KBM-7 (cell line): ENCODE results near the gene GOLM1.

ENCODE experiments used
- DNase-seq: peaks from one replicate; pipeline ENCODE4 v3.0.0-alpha.2; 2015
- in situ Hi-C: fragments of 300-500 bp; cut with MboI; formaldehyde crosslinking; loops from 2 replicates; pipeline ENCODE4 v1.14.3; 2020; ENCODE audit warnings: low sequenced_read_pairs, low pct_unique_long_range_greater_than_20kb, mixed read lengths

GOLM1 gene

DNA sequence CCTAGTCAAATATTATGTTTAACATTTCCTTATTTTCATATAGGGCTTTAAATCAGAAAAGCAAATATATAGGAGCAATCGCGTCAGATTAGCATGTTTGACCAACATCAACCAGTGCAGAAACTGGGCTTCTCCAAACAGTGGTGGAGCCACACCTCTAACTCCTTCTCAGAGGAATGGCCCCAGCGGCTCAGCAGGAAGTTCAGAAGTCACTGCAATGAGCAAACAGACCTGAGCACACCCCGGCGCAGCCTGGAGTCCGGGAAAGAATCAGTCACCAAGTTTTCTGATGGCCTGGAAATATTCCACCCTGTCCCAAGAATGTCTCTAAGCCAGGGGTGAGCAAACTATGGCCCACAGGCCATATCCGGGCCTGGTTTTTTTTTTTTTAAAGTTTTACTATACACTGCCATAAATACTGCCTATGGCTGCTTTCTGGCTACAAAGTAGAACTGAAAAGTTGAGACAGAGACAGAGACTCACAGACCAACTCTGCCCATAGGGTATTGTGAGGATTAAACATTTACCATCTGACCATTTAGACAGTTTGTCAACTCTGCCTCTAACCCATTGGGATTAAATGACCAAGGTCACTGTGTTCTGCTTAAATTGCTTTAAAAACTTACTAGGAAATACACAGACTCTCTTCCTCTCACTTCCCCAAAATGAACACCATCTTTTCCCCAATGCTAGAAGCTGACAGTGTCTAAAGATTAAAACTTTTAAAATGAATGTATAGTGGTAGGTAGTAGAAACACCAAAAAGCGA, 5.4 kb downstream of the GOLM1 start:
- in situ Hi-C loops = no loop called here
- peak; percentile 54 for DNase-seq

GRCh38 chr9:86091477-86091876, 7.9 kb downstream of the GOLM1 start:
- in situ Hi-C loops = no loop called here
- DNase-seq = no peak

- DNase-seq = no peak
- in situ Hi-C loops = no loop called here
Measured at GRCh38 chr9:86082870-86083269, 16.5 kb downstream of the GOLM1 start.

DNA sequence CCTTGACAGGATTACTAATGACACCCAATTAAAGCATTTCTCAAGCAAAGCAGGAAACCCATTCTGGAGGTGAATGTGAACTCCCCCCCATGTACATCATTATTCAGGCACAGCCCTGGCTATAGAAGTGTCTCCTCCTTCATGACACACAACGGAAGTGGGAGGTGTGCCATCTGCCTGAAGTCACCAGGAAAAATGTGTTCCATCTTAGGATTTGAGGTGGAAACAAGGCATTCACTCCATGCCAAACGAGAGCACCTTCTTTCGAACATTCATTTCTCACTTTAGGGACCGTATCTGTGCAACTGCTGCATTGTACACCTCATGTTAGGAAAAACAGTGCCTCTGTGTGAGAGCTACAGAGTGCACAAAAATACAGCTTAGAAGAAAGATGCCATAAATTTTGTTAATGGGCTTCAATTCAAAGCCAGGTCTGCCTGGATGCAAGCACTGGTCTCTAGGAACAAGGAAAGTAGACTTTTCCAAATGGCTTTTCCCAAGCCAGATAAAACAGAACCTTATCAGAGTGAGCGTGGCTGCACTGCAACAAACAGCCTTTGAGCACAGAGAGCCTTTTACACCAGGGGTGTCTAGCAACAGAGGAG, 19.4 kb downstream of the GOLM1 start:
- no peak for DNase-seq

DNA sequence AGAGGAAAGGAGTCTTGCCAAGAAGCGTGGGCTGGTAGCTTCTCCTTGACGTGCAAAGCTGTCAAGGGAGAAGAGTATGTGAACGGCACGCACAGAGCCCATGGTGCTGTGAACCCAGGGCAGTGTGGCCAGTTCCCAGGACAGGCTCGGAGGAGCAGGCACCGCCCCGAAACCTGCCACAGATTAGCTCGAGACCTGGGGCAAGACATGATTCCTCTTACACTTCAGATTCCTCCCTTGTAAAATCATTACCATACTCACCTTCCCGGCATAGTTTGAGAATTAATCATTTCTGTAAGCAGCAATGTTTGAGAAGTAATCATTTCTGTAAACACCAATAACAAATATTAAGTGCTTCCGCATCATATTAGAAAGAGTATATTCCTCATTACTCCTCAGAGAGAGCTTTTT, 19.9 kb downstream of the GOLM1 start:
- in situ Hi-C loops = no loop called here
- DNase-seq = no peak

More for the DNA sequence above, 19.4 kb downstream of the GOLM1 start:
- in situ Hi-C loops = no loop called here

DNA sequence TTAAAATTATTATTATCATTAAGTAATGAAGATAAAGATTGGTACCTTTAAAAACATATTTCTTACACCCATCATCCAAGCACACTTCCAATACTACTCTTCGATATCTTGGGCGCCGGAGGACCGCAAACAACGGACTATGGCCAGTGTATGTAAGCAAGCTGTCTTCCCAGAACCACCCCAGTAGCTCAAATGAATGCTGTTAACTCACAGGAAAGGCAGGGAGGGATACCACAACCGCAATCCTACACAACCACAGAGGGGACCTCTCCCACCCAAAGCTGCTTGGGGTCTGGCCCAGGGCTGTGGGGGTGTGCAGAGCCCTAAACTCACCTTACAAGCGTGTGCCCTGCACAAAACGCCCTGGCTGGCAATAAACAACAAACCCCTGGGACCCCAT, 20.6 kb downstream of the GOLM1 start:
- DNase-seq = no peak
- in situ Hi-C loops = no loop called here

GRCh38 chr9:86077276-86077675, 22.1 kb downstream of the GOLM1 start:
- in situ Hi-C loops = no loop called here

DNA sequence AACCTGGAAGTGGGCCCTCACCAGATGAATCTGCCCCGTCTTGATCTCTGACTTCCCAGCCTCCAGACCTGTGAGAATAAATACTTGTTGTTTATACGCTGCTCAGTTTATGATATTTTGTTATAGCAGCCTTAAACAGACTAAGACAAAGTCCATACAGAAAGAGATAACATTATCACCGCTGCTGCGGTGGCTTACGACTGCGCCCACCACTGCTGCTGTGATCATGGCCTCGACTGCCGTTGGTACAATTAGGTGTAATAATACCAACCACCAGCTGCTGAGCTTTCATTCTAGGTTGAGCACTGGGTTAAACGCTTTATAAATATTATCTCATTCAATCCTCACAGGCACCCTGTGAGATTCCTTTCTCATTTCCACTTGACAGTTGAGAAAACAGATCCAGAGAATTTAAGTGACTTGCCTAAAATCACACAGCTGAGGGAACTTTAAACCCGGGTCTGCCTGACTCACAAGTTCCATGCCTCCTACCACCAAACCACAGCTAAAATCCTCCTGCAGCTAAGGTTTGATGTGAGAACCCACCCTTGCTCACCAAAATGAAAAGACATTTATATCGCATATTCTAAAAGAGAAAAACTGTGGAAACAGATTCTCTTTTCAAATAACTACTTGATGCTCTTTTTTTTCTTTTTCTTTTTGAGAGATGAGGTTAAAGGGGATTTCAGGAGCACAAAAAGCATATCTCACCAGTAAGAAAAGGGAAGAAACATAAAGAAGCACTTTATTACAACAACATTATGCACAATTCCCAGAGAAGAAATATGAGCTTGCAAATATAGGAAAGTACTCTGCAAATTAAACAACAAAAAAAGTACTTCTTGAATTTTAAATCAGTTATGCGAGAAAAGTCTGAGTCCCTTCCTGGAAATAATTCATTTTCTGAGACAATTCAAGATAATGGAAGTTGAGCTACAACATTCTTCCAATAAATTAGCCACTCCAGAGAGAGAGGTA, 23.9 kb downstream of the GOLM1 start:
- no peak for DNase-seq
- in situ Hi-C loops = no loop called here

More at GRCh38 chr9:86077276-86077675, 22.1 kb downstream of the GOLM1 start:
- DNase-seq = no peak

DNA sequence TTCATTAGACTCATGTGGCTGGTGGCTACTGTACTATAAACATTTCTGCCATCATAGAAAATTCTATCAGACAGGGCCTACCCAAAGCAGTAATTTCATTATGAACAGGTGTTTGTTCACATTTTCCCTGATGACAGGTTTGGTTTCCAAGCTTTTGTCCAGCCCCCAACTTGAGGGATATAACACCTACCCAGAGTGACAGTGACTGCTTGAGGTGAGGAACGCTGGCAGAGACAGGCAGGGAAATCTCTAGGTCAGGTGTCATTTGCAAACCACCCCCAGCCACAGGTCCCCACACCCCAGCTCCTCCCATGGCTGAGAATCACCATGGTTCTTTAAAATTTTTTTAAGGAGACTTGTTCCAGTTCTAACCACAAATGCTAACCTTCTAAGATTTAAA, 25.5 kb downstream of the GOLM1 start:
- in situ Hi-C loops = no loop called here
- DNase-seq = no peak

DNA sequence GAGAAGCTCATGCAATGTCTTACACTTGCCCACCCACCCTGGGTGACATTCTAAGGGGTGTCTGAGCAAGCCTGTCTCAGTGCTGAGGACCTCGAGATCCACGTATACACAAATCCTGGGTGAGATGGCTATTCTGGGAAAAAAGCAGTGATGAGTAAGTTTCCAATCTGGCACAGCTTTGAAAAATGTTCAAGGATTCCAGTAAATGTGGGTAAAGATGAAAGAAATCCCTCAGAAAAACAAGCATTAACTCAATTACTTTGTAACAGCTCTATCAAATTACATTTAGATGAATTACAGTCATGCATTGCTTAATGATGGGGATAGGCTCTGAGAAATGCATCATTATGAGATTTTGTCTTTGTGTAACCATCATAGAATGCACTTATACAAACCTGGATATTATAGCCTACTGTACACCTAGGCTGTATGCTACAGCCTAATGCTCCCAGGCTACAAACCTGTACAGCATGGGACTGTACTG, 26.9 kb downstream of the GOLM1 start:
- in situ Hi-C loops = no loop called here
- no peak for DNase-seq

DNA sequence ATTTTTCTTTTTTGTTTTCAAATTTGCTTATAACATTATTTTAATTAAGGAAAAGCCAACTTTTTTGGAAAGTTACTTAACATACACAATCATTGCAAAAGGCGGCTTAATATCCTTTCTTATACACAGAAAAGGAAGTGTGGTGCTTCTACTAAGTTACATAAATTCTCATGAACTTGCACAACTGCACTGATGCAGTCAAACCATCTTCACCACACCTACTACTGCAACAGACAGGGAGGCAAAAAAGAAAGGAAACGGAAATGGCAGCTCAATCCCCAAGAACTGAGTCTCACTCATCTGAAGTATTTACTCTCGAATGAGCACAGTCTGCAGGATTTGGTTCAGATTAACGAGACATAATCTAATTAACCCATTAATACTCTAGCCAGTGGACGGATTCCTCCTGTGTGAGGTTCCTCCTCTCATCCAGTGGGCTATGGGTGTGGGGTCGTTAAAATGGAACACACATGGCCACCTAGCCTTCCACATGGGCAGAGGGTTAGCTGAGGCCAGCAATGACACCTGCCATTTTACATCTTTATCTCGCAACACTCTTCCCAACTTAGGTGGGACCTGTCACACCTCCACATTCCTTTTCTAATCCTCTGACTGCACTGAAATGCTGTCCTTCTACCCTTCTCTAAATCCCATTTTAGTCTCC, 30.0 kb downstream of the GOLM1 start:
- in situ Hi-C loops = no loop called here
- DNase-seq = no peak

DNA sequence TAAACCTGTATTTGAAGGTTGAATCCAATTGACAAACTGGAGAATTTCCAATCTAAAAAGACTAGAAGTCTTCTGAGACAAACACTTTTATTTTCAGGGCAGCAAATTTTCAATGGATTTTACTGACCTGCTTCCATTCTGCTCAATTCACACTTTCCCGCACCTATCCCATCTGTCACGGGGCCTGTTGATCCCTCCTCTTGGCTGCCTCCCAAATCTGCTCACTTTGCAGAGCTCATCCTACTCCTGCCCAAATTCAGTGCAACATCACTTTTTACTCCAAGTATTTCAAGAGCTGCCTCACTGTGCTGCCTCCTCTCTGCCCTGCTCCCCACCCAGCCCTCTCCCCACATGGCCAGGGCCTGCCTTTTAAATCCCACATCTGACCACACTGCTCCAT, 35.1 kb downstream of the GOLM1 start:
- no peak for DNase-seq
- in situ Hi-C loops = no loop called here

DNA sequence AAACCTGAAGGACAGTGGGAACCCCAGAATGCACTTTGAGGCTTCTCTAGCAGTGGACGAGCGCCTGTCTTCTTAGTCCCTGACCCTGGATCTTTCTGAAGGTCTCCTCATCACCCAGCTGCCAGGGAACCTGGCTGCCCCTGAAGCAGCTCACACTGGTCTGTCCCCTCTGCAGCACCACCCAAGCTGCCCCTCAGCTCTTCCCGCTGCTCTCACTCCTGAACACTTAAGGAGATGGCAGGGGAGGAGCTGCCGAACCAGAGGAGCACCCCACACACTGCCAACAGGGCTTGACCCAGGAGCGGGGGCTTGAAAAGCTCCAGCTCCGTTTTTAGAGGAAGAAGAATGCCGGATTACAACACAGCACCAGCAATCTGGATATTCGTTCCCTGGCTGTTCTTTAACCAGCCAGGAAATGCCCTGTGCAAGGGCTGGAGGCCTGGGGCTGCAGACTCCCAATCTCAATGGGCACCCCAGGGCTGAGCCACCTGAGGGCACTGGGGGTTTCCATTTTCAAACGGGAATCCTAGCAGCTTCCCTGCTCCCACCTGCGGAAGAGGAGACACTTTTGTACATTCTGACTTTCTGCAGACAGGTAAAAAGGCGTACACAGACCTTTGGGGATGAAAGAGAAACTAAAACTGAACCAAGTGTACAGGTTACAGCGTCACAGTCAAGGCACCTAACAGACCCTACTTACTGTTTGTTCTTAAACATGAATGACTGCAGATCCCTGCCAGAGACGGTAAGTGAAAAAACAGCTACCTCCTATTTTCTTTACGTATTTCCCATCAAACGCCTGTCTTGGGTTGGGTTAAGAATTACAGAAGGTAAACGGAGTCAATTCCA, 36.3 kb downstream of the GOLM1 start:
- DNase-seq = no peak

GRCh38 chr9:86061972-86062739, 37.2 kb downstream of the GOLM1 start:
- in situ Hi-C loops = no loop called here
- DNase-seq = no peak

More for the DNA sequence above, 36.3 kb downstream of the GOLM1 start:
- in situ Hi-C loops = no loop called here

DNA sequence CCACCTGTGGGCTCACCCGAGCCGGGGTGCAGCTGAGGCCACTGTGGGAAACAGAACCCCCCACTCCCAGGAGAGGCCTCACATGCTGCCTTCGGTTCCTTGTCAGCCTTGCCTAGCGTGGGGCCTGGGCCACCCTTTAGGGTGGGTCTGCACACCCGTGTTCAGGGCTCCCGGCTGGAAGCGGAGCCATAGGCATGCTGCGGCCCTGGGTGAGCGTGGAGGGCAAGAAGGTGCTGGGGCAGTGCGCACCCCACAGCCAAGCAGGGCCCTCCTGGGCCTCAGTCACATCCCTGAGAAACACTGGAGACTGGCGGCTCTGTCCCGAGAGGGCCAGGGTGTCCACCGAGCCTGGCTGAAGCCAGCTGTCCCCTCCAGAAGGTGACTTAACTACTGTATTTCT, 41.9 kb downstream of the GOLM1 start:
- no peak for DNase-seq
- in situ Hi-C loops = no loop called here

GRCh38 chr9:86054695-86055094, 44.7 kb downstream of the GOLM1 start:
- no peak for DNase-seq
- in situ Hi-C loops = no loop called here

DNA sequence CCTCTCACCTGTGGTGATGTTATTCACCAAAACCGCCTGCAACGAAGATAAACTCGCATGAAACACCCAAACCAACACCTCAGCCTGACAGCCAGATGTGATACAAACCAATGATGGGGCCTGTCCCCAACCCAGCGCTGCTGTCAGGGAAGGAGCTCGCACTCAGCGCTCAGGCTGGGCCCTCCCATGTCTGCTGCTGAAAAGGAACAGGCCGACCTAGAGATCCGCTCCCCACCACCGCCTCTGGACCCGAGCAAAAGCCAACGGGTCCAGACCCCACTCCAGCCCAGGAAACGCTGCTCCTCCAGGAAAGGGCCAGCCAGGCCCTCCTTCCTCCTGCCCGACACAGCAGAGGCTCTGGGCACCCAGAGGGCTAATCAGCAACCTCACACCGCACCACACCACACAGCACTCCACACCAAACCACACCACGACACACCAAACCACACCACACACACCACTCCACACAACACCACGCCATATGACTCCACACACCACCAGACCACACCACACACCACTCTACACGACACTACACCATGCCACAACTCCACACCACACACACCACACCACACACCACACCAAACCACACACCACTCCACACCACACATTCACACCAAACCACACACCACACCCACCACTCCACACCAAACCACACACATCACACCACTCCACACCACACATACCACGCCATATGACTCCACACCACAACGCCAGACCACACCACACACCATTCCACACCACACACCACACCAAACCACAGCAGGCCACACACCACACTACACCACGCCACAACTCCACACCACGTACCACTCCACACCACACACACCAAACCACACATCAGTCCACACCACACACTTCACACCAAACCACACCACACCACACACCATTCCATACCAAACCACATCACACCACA, 46.5 kb downstream of the GOLM1 start:
- no peak for DNase-seq
- in situ Hi-C loops = no loop called here
